Upper lobe of left lung (tissue), 4 donors: Measurements from ENCODE around the gene SLC12A6.

ENCODE experiments used
- CTCF ChIP-seq, 6 experiments: fragments of 450-650 bp in 4 of 6; fragments of 200-600 bp in 2 of 6; sonication (generic) in 2 of 6; IDR thresholded peaks; one replicate each; pipeline ENCODE4 v1.5.1; 2016 to 2019; ENCODE audit warnings: antibody characterized with exemption in 6 of 6
- EP300 ChIP-seq, 4 donors: sonication (generic); formaldehyde crosslinking; IDR thresholded peaks; one replicate each; pipeline ENCODE4 v1.5.1; 2017; ENCODE audit warnings: antibody characterized with exemption in 4 of 4, control low read depth in 2 of 4
- POLR2A ChIP-seq, 4 donors: fragments of 450-650 bp; IDR thresholded peaks; one replicate each; pipeline ENCODE4 v1.5.1; 2016 to 2017; ENCODE audit warnings: antibody characterized with exemption in 4 of 4, mild to moderate bottlenecking in 2 of 4
- POLR2AphosphoS5 ChIP-seq, 2 donors: sonication (generic); formaldehyde crosslinking; IDR thresholded peaks; one replicate each; pipeline ENCODE4 v1.5.1; 2017; ENCODE audit warnings: antibody characterized with exemption in 2 of 2

DNA sequence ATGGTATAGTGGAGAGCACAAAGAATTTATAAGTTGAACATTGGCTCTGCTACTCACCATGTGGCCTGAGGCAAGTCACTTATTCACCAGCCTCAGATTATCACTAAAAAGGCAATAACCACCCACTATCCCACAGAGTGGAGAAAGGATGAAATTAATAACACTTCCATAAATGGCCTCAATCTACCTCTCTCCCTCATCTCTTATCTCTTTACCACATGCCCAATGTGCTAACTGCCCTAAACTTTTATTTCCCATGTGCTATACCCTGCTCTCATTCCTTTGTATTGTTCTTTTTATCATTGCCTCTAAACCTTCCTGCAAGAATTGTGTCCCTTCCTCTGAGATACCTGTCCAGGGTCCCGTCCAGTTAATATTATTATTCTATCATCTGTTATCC, 26.0 kb downstream of the SLC12A6 start:
- TF ChIP-seq CTCF (IDR thresholded peaks at IDR 0.05) (no peak), POLR2A (IDR thresholded peaks at IDR 0.05) (no peak), POLR2AphosphoS5 (IDR thresholded peaks at IDR 0.05) (no peak), EP300 (IDR thresholded peaks at IDR 0.05) (no peak)
